ENCODE results near the gene TPBGL.

The TPBGL gene

GRCh38 chr11:75205564-75206020 lies 35.0 kb upstream of the TPBGL start:
- TF ChIP-seq CTCF (IDR thresholded peaks at IDR 0.05; ENCODE audit: low read depth, low read length) = no peak
- no peak for DNase-seq (ENCODE audit: low read depth in 2 of 2)
- no peak overlapping the region for H3K4me3 ChIP-seq (replicated peaks in 1 of 2; ENCODE audit: low read depth in 2 of 2, low read length in 2 of 2)

- DNase-seq (ENCODE audit: low read depth in 2 of 2) = no peak
- no peak overlapping the region for H3K4me3 ChIP-seq (replicated peaks in 1 of 2; ENCODE audit: low read depth in 2 of 2, low read length in 2 of 2)
- no peak for TF ChIP-seq CTCF (IDR thresholded peaks at IDR 0.05; ENCODE audit: low read depth, low read length)
Measured at GRCh38 chr11:75208446-75208845, 32.1 kb upstream of the TPBGL start.

GRCh38 chr11:75212411-75212810 lies 28.2 kb upstream of the TPBGL start:
- no peak for TF ChIP-seq CTCF (IDR thresholded peaks at IDR 0.05; ENCODE audit: low read depth, low read length)

GRCh38 chr11:75214411-75214821 lies 26.2 kb upstream of the TPBGL start:
- H3K4me3 ChIP-seq (replicated peaks in 1 of 2; ENCODE audit: low read depth in 2 of 2, low read length in 2 of 2) = no peak overlapping the region
- peak; percentile 61 for TF ChIP-seq CTCF (IDR thresholded peaks at IDR 0.05; ENCODE audit: low read depth, low read length)
- peak; percentile 81 to 85 for DNase-seq (ENCODE audit: low read depth in 2 of 2)

More at GRCh38 chr11:75212411-75212810, 28.2 kb upstream of the TPBGL start:
- no peak for DNase-seq (ENCODE audit: low read depth in 2 of 2)
- no peak overlapping the region for H3K4me3 ChIP-seq (replicated peaks in 1 of 2; ENCODE audit: low read depth in 2 of 2, low read length in 2 of 2)

GRCh38 chr11:75214843-75215242 lies 25.7 kb upstream of the TPBGL start:
- no peak for TF ChIP-seq CTCF (IDR thresholded peaks at IDR 0.05; ENCODE audit: low read depth, low read length)
- H3K4me3 ChIP-seq (replicated peaks in 1 of 2; ENCODE audit: low read depth in 2 of 2, low read length in 2 of 2) = no peak overlapping the region
- no peak for DNase-seq (ENCODE audit: low read depth in 2 of 2)

GRCh38 chr11:75219869-75220268 lies 20.7 kb upstream of the TPBGL start:
- DNase-seq (ENCODE audit: low read depth in 2 of 2) = no peak
- TF ChIP-seq CTCF (IDR thresholded peaks at IDR 0.05; ENCODE audit: low read depth, low read length) = no peak
- H3K4me3 ChIP-seq (replicated peaks in 1 of 2; ENCODE audit: low read depth in 2 of 2, low read length in 2 of 2) = no peak overlapping the region

GRCh38 chr11:75223954-75224643 lies 16.5 kb upstream of the TPBGL start:
- H3K4me3 ChIP-seq (replicated peaks in 1 of 2; ENCODE audit: low read depth in 2 of 2, low read length in 2 of 2) = no peak overlapping the region
- no peak for TF ChIP-seq CTCF (IDR thresholded peaks at IDR 0.05; ENCODE audit: low read depth, low read length)
- no peak for DNase-seq (ENCODE audit: low read depth in 2 of 2)
